AG08396 (cell line): ENCODE results near the gene TNFSF13.
"Not testable (repeated sequence)": the region's sequence is repeated elsewhere in the genome, so short reads cannot be mapped to it uniquely, and the experiment has no call there.

Source experiments
- DNase-seq: peaks from one replicate; pipeline ENCODE4 v3.0.0; 2012; ENCODE audit warnings: low spot score, mixed read lengths

TNFSF13 gene

DNA sequence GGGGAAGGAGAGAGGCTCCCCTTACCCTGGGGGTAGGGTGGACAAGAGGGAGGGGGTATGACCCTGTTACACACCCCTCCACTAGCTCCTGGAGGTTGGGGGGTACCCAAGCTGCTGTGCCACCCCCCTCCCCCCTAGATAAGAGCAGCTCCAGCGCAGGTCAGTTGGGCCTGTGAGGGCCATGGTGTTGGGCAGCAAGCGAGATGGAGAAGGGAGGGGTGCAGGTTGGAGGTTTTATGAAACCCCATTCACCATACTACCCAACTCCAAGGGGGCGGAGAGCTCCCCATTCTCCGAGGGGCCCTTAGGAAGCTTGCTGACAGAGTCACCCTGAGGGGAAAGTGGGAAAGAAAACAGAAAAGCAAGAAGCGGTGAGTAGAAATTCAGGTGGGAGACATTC lies 33.0 kb downstream of the TNFSF13 start:
- DNase-seq = no peak

DNA sequence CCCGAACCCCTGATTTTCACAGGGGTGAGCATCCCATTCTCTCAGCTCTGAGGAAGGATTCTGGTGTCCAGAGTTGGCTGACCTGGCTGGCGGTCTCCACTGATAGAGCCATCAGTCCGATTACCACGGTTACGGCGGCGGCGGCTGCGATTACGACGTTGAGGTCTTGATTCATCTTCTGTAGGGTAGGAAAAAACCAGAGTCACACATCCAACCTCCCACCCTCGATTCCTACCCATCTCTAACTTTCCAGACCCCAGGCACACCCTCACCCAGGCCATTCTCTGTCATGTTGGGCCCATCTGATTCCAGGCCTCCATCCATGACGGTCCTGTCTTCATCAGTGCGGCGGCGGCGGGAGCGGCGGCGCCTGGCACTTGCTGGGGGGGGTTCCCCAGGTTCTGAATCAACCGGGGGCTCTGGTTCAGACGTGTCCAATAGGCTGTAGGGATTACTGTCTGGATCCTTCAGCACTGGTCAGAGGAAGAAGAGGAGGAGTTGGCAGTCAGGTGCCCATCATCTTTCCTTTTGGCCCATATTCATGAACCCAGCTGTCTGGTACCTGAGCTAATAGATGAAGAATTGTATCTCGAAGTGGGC lies 34.0 kb downstream of the TNFSF13 start:
- no peak for DNase-seq

DNA sequence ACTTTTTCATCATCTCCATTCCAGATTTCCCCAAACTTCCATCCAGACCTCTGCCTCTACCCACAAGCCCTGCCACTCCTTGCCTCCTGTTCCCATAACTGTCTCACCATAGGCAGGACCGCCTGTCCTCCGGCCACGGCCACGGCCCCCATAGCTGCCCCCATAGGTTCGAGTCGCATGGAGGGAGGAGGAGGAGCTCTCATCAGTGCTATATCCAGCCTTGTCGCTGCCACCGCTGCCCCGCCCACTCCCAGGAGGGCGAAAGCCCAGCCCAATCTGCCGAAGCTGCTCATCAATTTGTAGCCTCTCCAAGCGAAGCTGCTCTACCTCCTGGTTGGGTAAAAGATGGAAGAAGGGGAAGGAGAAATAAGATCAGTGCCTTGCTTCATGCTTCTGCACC lies 34.7 kb downstream of the TNFSF13 start:
- no peak for DNase-seq

DNA sequence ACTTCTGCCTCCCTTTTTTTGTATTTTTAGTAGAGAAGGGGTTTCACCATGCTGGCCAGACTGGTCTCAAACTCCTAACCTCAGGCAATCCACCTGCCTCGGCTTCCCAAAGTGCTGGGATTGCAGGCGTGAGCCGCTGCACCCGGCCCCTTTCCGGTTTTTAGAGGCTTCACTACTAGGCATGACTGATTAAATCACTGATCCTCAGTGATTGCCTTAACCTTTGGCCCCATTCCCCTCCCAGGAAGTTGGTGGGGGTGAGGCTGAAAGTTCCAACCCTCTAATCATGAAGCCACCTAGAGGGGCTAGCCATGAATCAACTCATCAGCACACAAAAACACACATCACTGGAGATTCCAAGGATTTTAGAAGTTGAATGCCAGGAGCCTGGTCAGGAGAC lies 39.0 kb downstream of the TNFSF13 start:
- DNase-seq = not testable (repeated sequence)

DNA sequence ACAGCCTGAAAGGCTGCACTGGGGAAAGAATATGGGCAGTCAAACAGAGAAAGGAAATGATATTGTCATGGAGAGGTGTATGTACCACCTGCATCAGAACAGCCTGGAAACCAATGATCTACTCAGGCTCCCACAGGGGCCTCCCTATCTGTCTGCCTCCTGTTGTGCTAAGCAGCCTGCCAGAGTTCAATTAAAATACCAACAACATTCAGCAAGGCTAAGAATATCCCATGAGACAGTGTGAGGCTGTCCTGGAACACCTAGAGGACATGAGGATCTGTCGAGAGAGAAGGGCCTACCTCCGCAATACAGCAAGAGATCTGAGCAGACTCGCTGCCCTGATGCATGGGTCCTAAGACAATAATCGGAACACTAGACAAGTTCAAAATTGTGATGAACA lies 47.7 kb downstream of the TNFSF13 start:
- DNase-seq = no peak

DNA sequence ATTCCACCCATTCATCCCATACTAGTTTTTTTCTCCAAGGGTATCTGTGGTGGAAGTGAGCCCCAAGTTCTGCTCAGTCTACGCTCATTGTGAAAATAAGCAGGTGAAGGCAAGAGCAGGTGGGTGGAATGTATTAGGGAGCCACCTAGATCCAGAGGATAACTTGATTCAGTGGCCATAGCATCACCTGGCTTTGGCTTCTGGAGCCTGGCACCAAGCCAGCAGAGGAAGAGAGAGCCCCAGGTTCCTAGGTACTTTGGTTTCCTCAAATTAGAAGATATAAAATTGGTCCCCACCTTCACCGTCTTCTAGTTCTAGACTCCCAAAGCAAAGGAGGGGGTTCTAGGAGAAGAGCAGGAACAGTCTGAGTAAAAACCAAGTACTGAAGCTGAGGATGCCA lies 52.1 kb downstream of the TNFSF13 start:
- no peak for DNase-seq
